Calu3 (cell line): ENCODE results near the gene GBA2. TPM values are rescaled to one million over a fixed set of nuclear protein-coding genes. Genes with fewer than 3 reads are reported as not detected.

ENCODE experiments used
- BruUV-seq: library from RNA; stranded (reverse); fragments of 400-500 nt; replicated peaks from 2 replicates; lab custom pipeline; 2021; lab: Mats Ljungman, UMichigan
- CTCF ChIA-PET: fragments of 300-600 bp; sonication (Branson Sonifier 250); formaldehyde crosslinking; loops from one replicate; lab custom pipeline; 2022; ENCODE audit warnings: antibody characterized with exemption; lab: Charles Lee
- DNase-seq: peaks from one replicate; pipeline ENCODE4 v3.0.0; 2022
- H3K27ac Mint-ChIP-seq: one replicate; pipeline ENCODE4 v1.8.0; 2022; ENCODE audit warnings: mixed read lengths; ENCODE audit not compliant: unreplicated experiment
- H3K27me3 Mint-ChIP-seq: one replicate; pipeline ENCODE4 v1.8.0; 2022; ENCODE audit warnings: mixed read lengths; ENCODE audit not compliant: unreplicated experiment
- H3K36me3 Mint-ChIP-seq: one replicate; pipeline ENCODE4 v1.8.0; 2022; ENCODE audit warnings: mild to moderate bottlenecking, moderate library complexity, mixed read lengths; ENCODE audit not compliant: insufficient read depth, unreplicated experiment
- H3K4me1 Mint-ChIP-seq: one replicate; pipeline ENCODE4 v1.8.0; 2022; ENCODE audit warnings: mild to moderate bottlenecking, low read depth, mixed read lengths; ENCODE audit not compliant: unreplicated experiment
- H3K4me3 Mint-ChIP-seq: one replicate; pipeline ENCODE4 v1.8.0; 2022; ENCODE audit warnings: mild to moderate bottlenecking, low read depth, moderate library complexity, mixed read lengths; ENCODE audit not compliant: unreplicated experiment
- H3K9me3 Mint-ChIP-seq: one replicate; pipeline ENCODE4 v1.8.0; 2022; ENCODE audit warnings: low read depth, mixed read lengths; ENCODE audit not compliant: unreplicated experiment
- CTCF ChIP-seq: fragments of 200-600 bp; IDR thresholded peaks from one replicate; pipeline ENCODE4 v1.8.0; 2022; ENCODE audit warnings: antibody characterized with exemption; ENCODE audit not compliant: unreplicated experiment
- intact Hi-C: fragments of 100-400 bp; cut with micrococcal nuclease; formaldehyde crosslinking; loops from one replicate; pipeline ENCODE4 v1.10.0; 2022; ENCODE audit not compliant: unreplicated experiment
- total RNA-seq: library from RNA; stranded (reverse); gene quantifications from 2 replicates; pipeline ENCODE4 v1.2.3, GENCODE V29; 2022

Gene GBA2
- total RNA-seq, 1 experiment from 2014 or later, result 62.7 TPM

GRCh38 chr9:35713578-35713977, 35.5 kb downstream of the GBA2 start:
- no peak for DNase-seq
- no peaks in the 10 kb centered on the region for H3K4me1 Mint-ChIP-seq
- no peak overlapping the region for H3K27ac Mint-ChIP-seq
- no peaks in the 10 kb centered on the region for H3K9me3 Mint-ChIP-seq
- H3K27me3 Mint-ChIP-seq, result no peaks in the 10 kb centered on the region
- peaks cover 54% of the 10 kb centered on the region for H3K36me3 Mint-ChIP-seq
- BruUV-seq, result no TSS peak
- no peak overlapping the region for H3K4me3 Mint-ChIP-seq
- no peak for TF ChIP-seq CTCF
- intact Hi-C loops, result no loop called here
- CTCF ChIA-PET, result no interaction called here

- CTCF ChIA-PET, result no interaction called here
- Mint-ChIP-seq H3K27ac (no peak overlapping the region), H3K36me3 (peaks cover 55% of the 10 kb centered on the region)
These were observed 36.1 kb downstream of the GBA2 start for GRCh38 chr9:35712762-35713400.

GRCh38 chr9:35711501-35712428, 37.3 kb downstream of the GBA2 start:
- Mint-ChIP-seq H3K27ac (no peak overlapping the region), H3K9me3 (no peaks in the 10 kb centered on the region), H3K27me3 (no peaks in the 10 kb centered on the region), H3K36me3 (peaks cover 54% of the 10 kb centered on the region), H3K4me3 (no peak overlapping the region), H3K4me1 (no peaks in the 10 kb centered on the region)
- intact Hi-C loops, result no loop called here
- no TSS peak for BruUV-seq
- no peak for TF ChIP-seq CTCF
- DNase-seq, result no peak
- CTCF ChIA-PET, result no interaction called here

More at GRCh38 chr9:35712762-35713400, 36.1 kb downstream of the GBA2 start:
- Mint-ChIP-seq H3K4me1 (no peaks in the 10 kb centered on the region), H3K4me3 (no peak overlapping the region), H3K27me3 (no peaks in the 10 kb centered on the region), H3K9me3 (no peaks in the 10 kb centered on the region)
- intact Hi-C loops, result no loop called here
- no peak for DNase-seq
- no peak for TF ChIP-seq CTCF
- BruUV-seq, result no TSS peak

- no peak overlapping the region for H3K4me3 Mint-ChIP-seq
- CTCF ChIA-PET, result no interaction called here
- H3K36me3 Mint-ChIP-seq, result peaks cover 49% of the 10 kb centered on the region
These were observed 38.1 kb downstream of the GBA2 start for GRCh38 chr9:35710818-35711500.

More at GRCh38 chr9:35710818-35711500, 38.1 kb downstream of the GBA2 start:
- Mint-ChIP-seq H3K9me3 (no peaks in the 10 kb centered on the region), H3K27me3 (no peaks in the 10 kb centered on the region), H3K4me1 (no peaks in the 10 kb centered on the region), H3K27ac (no peak overlapping the region)
- TF ChIP-seq CTCF, result no peak
- no TSS peak for BruUV-seq
- no peak for DNase-seq
- intact Hi-C loops, result no loop called here
